Superior temporal gyrus (tissue), 1 donor: ENCODE data around the gene ZYX.
"Not testable (repeated sequence)": the region's sequence is repeated elsewhere in the genome, so short reads cannot be mapped to it uniquely, and the experiment has no call there.

Source experiments
- DNase-seq: peaks from one replicate; pipeline ENCODE4 v3.0.0-alpha.2; 2016; ENCODE audit errors: extremely low spot score

Gene ZYX

GRCh38 chr7:143396625-143397556 is 15.7 kb downstream of the ZYX start:
- no peak for DNase-seq

- DNase-seq: no peak
These were observed 16.8 kb downstream of the ZYX start for GRCh38 chr7:143397710-143398530.

- no peak for DNase-seq
These were observed 17.5 kb downstream of the ZYX start for GRCh38 chr7:143398616-143399015.

GRCh38 chr7:143399151-143399550 is 18.0 kb downstream of the ZYX start:
- no peak for DNase-seq

GRCh38 chr7:143399642-143400041 is 18.5 kb downstream of the ZYX start:
- no peak for DNase-seq

- no peak for DNase-seq
These were observed 20.1 kb downstream of the ZYX start for GRCh38 chr7:143401265-143401664.

- DNase-seq: not testable (repeated sequence)
These were observed 21.1 kb downstream of the ZYX start for GRCh38 chr7:143402233-143402632.

- DNase-seq: no peak
These were observed 24.2 kb downstream of the ZYX start for GRCh38 chr7:143405173-143406001.

- no peak for DNase-seq
These were observed 24.8 kb downstream of the ZYX start for GRCh38 chr7:143406002-143406357.

GRCh38 chr7:143407287-143408251 is 26.4 kb downstream of the ZYX start:
- no peak for DNase-seq

- DNase-seq: no peak
These were observed 27.1 kb downstream of the ZYX start for GRCh38 chr7:143408252-143408685.

- no peak for DNase-seq
These were observed 27.8 kb downstream of the ZYX start, which contains the start of gene EPHA1 for GRCh38 chr7:143408686-143409561. Gene EPHA1, minus strand, starts transcription at chr7:143408856. Its CDS starts 51 bp downstream, at chr7:143408805.

GRCh38 chr7:143410521-143411004 is 29.4 kb downstream of the ZYX start:
- DNase-seq: no peak

- DNase-seq: no peak
These were observed 31.0 kb downstream of the ZYX start for GRCh38 chr7:143411976-143412708.

GRCh38 chr7:143413123-143413522 is 32.0 kb downstream of the ZYX start:
- DNase-seq: no peak

GRCh38 chr7:143415209-143415608 is 34.1 kb downstream of the ZYX start:
- not testable (repeated sequence) for DNase-seq

GRCh38 chr7:143415742-143416397 is 34.7 kb downstream of the ZYX start:
- DNase-seq: no peak

GRCh38 chr7:143416565-143417149 is 35.5 kb downstream of the ZYX start:
- peak; percentile 92 for DNase-seq
